HG03060 (cell line): ENCODE data around the gene PWP2.
"Not testable (repeated sequence)": the region's sequence is repeated elsewhere in the genome, so short reads cannot be mapped to it uniquely, and the experiment has no call there.

Experiments
- ATAC-seq: cut with Tn5 transposase; IDR thresholded peaks from one replicate; pipeline ENCODE4 v1.9.1; 2021; ENCODE audit warnings: low read depth, moderate number of reproducible peaks; ENCODE audit not compliant: unreplicated experiment

PWP2 gene

DNA sequence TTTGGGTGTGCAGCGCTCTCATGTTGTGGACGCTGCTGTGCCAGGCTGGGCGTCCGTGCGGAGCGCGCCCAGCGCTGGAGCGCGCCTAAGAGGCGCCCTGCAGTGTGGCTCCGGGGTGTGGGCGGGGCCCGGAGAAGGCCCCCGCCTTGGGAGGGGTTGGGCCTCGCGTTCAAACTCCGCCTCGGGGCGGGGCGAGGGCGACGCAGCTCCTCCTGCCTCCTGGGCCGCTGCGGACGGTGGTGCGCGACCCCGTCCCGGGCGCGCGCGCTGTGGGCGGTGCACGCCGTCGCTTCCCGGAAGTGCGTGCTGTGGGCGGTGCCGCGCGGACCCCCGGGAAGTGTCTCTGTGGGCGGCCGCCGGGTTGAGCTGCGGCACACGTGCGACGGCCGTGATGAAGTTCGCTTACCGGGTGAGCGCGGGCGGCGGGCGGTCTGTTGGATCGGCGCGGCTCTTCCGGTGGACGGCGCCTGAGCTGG, at the start of gene PWP2:
PWP2 (plus strand) TSS at position 374 of the 476 bp plus-strand sequence; CDS start at position 392, 18 bp downstream.
- not testable (repeated sequence) for ATAC-seq

GRCh38 chr21:44057960-44058651, 49.1 kb upstream of the PWP2 start:
- ATAC-seq: no peak

DNA sequence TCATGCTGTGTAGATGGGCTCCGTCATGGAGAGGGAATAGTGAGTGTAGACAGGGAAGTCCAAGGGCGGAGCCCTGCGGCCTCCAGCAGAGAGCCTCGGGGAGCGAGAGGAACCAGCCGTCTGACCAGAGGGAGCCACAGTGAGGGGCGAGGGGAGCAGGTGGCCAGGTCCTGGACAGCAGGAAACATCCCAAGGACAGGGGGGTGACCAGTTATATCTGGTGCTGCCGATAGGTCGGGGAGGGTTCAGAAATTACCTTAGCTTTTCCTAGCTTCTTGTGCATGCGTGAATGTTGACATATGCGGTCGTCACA, 48.6 kb upstream of the PWP2 start:
- ATAC-seq: no peak

- ATAC-seq: no peak
Measured at GRCh38 chr21:44058981-44059380, 48.2 kb upstream of the PWP2 start.

DNA sequence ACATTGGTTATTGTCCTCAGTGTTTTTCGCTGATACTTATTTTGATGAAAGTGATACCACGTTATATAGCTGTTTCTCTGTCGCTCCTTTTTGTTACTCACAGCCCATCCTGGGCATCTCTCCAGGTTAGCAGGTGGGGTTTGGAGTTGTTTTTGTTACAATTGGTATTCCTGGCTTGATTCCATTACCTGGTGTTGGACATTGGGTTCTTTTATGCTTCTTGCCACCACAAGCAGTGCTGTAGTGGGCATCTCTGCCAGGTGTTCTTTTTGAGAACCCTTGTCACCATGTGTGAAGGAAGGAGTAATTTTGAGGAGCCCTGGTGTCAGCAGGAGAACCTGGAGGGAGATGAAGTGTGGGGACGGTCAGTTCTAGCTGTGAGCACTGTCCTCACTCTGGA, 47.5 kb upstream of the PWP2 start:
- no peak for ATAC-seq

- no peak for ATAC-seq
Measured at GRCh38 chr21:44062380-44062779, 44.8 kb upstream of the PWP2 start.

GRCh38 chr21:44063151-44063912, 43.9 kb upstream of the PWP2 start:
- ATAC-seq: no peak

GRCh38 chr21:44064852-44065403, 42.3 kb upstream of the PWP2 start:
- no peak for ATAC-seq

GRCh38 chr21:44065428-44065827, 41.8 kb upstream of the PWP2 start:
- ATAC-seq: no peak

DNA sequence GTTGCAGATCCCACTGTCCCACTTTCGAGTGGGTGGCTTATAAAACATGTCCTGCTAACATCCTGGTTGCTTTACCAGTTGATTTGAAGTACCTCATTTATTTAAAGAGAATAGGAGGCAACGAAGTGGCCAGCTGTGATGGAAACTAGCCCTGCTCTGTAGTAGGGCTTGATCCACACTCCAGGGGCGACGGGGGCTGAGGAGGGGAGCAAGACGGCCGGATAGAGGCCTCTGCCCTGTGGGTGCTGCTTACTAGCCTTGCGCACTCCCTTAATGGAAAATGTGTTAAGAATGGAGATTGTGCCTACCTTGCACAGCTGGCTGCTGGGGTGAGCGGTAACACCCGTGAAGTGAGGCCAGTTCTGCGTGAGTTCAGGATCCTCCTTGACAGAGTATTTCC, 41.1 kb upstream of the PWP2 start:
- no peak for ATAC-seq

- ATAC-seq: no peak
Measured at GRCh38 chr21:44067011-44067839, 40.0 kb upstream of the PWP2 start.

- ATAC-seq: no peak
Measured at GRCh38 chr21:44070391-44070790, 36.8 kb upstream of the PWP2 start.

- no peak for ATAC-seq
Measured at GRCh38 chr21:44071359-44072104, 35.7 kb upstream of the PWP2 start.

DNA sequence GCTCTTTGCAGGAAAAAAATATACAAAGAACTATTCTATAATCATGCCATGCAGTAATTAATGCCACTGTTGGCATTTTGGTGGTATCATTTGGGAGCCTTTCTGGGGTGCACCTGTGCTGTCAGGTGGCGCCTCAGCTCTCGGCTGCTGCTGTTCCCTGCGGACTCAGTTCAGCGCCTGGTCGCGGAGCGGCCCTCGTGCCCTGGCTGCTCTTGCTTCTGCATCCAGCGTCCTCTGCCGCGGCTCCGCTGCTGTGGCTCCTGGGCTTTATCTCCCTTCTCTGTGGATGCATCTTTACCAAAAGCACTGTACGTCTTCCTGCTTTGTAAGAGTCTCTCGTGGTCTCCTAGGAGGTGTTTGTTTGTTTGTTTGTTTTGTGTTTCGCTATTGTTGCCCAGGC, 35.1 kb upstream of the PWP2 start:
- no peak for ATAC-seq

- no peak for ATAC-seq
Measured at GRCh38 chr21:44074315-44074958, 32.8 kb upstream of the PWP2 start.

DNA sequence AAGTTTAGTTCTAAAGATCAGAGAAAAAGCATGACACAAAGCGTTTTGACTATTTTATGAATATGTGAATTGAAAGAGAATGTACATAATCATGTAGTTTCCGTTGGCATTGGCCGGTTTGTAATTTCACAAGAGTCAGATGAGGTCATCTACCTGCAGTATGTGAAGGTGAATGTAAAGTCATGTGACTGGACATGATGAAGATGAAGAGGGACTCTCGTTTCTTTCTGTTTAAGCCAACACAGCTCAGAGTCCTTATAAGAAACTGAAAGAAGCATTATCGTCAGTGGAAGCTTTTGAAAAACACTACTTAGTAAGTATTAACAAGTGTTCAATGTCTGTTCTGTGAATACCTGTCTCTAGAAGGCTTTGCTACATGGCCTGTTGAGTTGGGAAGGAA, 30.9 kb upstream of the PWP2 start:
- no peak for ATAC-seq

DNA sequence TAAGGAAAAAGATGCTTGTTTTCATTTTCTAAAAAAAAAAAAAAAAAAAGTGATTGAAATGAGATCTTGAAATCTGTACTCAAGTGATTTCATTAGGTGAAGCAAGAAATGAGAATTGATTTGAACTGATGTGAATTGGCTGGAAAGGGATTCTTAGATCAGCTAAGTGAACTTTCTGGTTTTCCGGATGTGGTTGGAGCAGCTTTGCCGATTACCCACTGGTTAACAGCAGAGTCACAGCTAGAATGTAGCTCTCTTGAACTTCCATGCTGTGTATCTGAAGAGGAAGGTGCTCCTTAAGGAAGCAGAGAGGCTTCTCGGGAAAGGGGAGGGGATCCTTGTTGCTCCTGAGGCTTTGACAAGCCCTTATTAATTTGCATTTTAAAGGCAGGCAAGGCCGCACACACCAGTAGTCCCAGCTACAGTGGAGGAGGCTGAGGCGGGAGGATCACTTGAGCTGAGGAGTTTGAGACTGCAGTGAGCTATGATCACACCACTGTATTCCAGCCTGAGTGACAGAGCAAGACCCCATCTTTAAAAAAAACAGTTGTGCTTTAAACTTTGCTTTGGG, 28.7 kb upstream of the PWP2 start:
- ATAC-seq: no peak

- ATAC-seq: no peak
Measured at GRCh38 chr21:44079446-44079845, 27.8 kb upstream of the PWP2 start.

DNA sequence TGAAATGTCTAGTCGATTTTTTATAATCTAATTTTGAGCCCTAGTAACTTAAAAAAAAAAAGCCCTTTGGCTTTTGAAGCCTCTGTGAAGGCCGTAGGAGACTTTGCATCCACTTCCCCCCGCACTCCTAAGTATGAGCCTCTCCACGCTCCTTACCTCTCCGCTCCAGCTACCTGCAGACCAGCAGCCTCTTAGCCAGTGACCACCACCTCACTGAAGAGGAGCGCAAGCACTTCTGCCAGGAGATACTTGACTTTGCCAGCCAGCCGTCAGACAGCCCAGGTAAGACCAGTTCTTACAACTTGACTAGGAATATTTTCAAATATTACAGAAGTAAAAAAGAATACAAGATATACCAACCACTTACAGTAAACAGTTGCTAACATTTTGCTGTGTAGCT, 27.4 kb upstream of the PWP2 start:
- no peak for ATAC-seq
